ENCODE data around the gene RGL1.
A peak's percentile ranks its signal among the peaks of the same experiment; 100 is the strongest.
"Not testable (repeated sequence)": the region's sequence is repeated elsewhere in the genome, so short reads cannot be mapped to it uniquely, and the experiment has no call there.

Gene RGL1

GRCh38 chr1:183804916-183805841 lies at the start of gene RGL1:
Gene RGL1, plus strand, starts transcription at chr1:183805120. Its CDS starts 178 bp downstream, at chr1:183805298.
- DNase-seq = peak; percentile 64

GRCh38 chr1:183756326-183756725 lies 48.6 kb upstream of the RGL1 start:
- no peak for DNase-seq

- peak; percentile 35 for DNase-seq
Observed at GRCh38 chr1:183757061-183757460, 47.9 kb upstream of the RGL1 start.

GRCh38 chr1:183758913-183759312 lies 46.0 kb upstream of the RGL1 start:
- no peak for DNase-seq

- no peak for DNase-seq
Observed at GRCh38 chr1:183760661-183761060, 44.3 kb upstream of the RGL1 start.

GRCh38 chr1:183761871-183762270 lies 43.0 kb upstream of the RGL1 start:
- no peak for DNase-seq

- not testable (repeated sequence) for DNase-seq
Observed at GRCh38 chr1:183762856-183763255, 42.1 kb upstream of the RGL1 start.

GRCh38 chr1:183764981-183765380 lies 39.9 kb upstream of the RGL1 start:
- no peak for DNase-seq

GRCh38 chr1:183769956-183770815 lies 34.7 kb upstream of the RGL1 start:
- DNase-seq = no peak

- no peak for DNase-seq
Observed at GRCh38 chr1:183770816-183771128, 34.1 kb upstream of the RGL1 start.

- DNase-seq = no peak
Observed at GRCh38 chr1:183773482-183774274, 31.2 kb upstream of the RGL1 start.

- no peak for DNase-seq
Observed at GRCh38 chr1:183774938-183775337, 30.0 kb upstream of the RGL1 start.

- no peak for DNase-seq
Observed at GRCh38 chr1:183776731-183777130, 28.2 kb upstream of the RGL1 start.

- DNase-seq = no peak
Observed at GRCh38 chr1:183777328-183777727, 27.6 kb upstream of the RGL1 start.

- DNase-seq = no peak
Observed at GRCh38 chr1:183778045-183778444, 26.9 kb upstream of the RGL1 start.

GRCh38 chr1:183778568-183779433 lies 26.1 kb upstream of the RGL1 start:
- no peak for DNase-seq

- no peak for DNase-seq
Observed at GRCh38 chr1:183780159-183780558, 24.8 kb upstream of the RGL1 start.

GRCh38 chr1:183780757-183781156 lies 24.2 kb upstream of the RGL1 start:
- no peak for DNase-seq

GRCh38 chr1:183783342-183783741 lies 21.6 kb upstream of the RGL1 start:
- no peak for DNase-seq

- no peak for DNase-seq
Observed at GRCh38 chr1:183783767-183784637, 20.9 kb upstream of the RGL1 start.

- DNase-seq = not testable (repeated sequence)
Observed at GRCh38 chr1:183785921-183786320, 19.0 kb upstream of the RGL1 start.
